IPS-20b (cell line): ENCODE results near the gene CMBL.
"Not testable (repeated sequence)": the region's sequence is repeated elsewhere in the genome, so short reads cannot be mapped to it uniquely, and the experiment has no call there.

Experiments
- H3K27ac ChIP-seq: one replicate; pipeline ENCODE4 v1.5.1; 2013; ENCODE audit warnings: low read length
- H3K27me3 ChIP-seq: 2 replicates; pipeline ENCODE4 v1.6.1; 2013; ENCODE audit warnings: mild to moderate bottlenecking, low read length, inconsistent platforms; ENCODE audit not compliant: insufficient read depth
- H3K36me3 ChIP-seq: 2 replicates; pipeline ENCODE4 v1.6.1; 2013; ENCODE audit warnings: low read depth, mild to moderate bottlenecking, inconsistent platforms, low read length, moderate library complexity; ENCODE audit not compliant: insufficient read depth
- H3K4me1 ChIP-seq: 2 replicates; pipeline ENCODE4 v1.6.1; 2013; ENCODE audit warnings: mild to moderate bottlenecking, control low read depth, inconsistent platforms, low read length, moderate library complexity; ENCODE audit not compliant: insufficient read depth
- H3K4me3 ChIP-seq: 2 replicates; pipeline ENCODE4 v1.5.1; 2013; ENCODE audit warnings: mild to moderate bottlenecking, low read length, inconsistent platforms
- H3K9ac ChIP-seq: 2 replicates; pipeline ENCODE4 v1.6.1; 2013; ENCODE audit warnings: low read depth, mild to moderate bottlenecking, inconsistent platforms, low read length, moderate library complexity
- H3K9me3 ChIP-seq: 2 replicates; pipeline ENCODE4 v1.6.1; 2013; ENCODE audit warnings: mild to moderate bottlenecking, low read depth, low read length, inconsistent platforms; ENCODE audit not compliant: insufficient read depth

Gene CMBL

GRCh38 chr5:10275460-10275859 is 32.2 kb downstream of the CMBL start:
- Histone ChIP-seq H3K27me3 (no peaks in the 10 kb centered on the region), H3K27ac (no peak overlapping the region), H3K9me3 (no peaks in the 10 kb centered on the region), H3K4me3 (no peak overlapping the region), H3K36me3 (no peaks in the 10 kb centered on the region), H3K9ac (no peak overlapping the region; the same call in 1 of the 2 replicates), H3K4me1 (peaks cover 6% of the 10 kb centered on the region)

- H3K9ac ChIP-seq, H3K4me3 ChIP-seq, H3K4me1 ChIP-seq, H3K27me3 ChIP-seq, H3K27ac ChIP-seq, H3K36me3 ChIP-seq, H3K9me3 ChIP-seq: not testable (repeated sequence)
Observed at GRCh38 chr5:10272875-10273209, 34.9 kb downstream of the CMBL start.

GRCh38 chr5:10272053-10272874 is 35.4 kb downstream of the CMBL start:
- peaks cover 9% of the 10 kb centered on the region for H3K4me1 ChIP-seq
- no peaks in the 10 kb centered on the region for H3K36me3 ChIP-seq
- H3K9me3 ChIP-seq, result no peaks in the 10 kb centered on the region
- H3K27ac ChIP-seq, result no peak overlapping the region
- no peak overlapping the region for H3K9ac ChIP-seq
- no peak overlapping the region for H3K4me3 ChIP-seq
- H3K27me3 ChIP-seq, result no peaks in the 10 kb centered on the region

- no peak overlapping the region for H3K9ac ChIP-seq
- no peaks in the 10 kb centered on the region for H3K27me3 ChIP-seq
- peaks cover 30% of the 10 kb centered on the region for H3K36me3 ChIP-seq
- H3K27ac ChIP-seq, result no peak overlapping the region
- peaks cover 5% of the 10 kb centered on the region for H3K4me1 ChIP-seq
- no peak overlapping the region for H3K4me3 ChIP-seq
- no peaks in the 10 kb centered on the region for H3K9me3 ChIP-seq
Observed at GRCh38 chr5:10268100-10268499, 39.6 kb downstream of the CMBL start.

GRCh38 chr5:10266839-10267238 is 40.9 kb downstream of the CMBL start:
- no peaks in the 10 kb centered on the region for H3K27me3 ChIP-seq
- peaks cover 43% of the 10 kb centered on the region for H3K36me3 ChIP-seq
- no peak overlapping the region for H3K27ac ChIP-seq

GRCh38 chr5:10266137-10266536 is 41.6 kb downstream of the CMBL start:
- H3K4me1 ChIP-seq, result peaks cover 5% of the 10 kb centered on the region
- no peaks in the 10 kb centered on the region for H3K9me3 ChIP-seq
- peaks cover 50% of the 10 kb centered on the region for H3K36me3 ChIP-seq
- H3K27me3 ChIP-seq, result no peaks in the 10 kb centered on the region
- no peak overlapping the region for H3K27ac ChIP-seq
- H3K4me3 ChIP-seq, result no peak overlapping the region
- H3K9ac ChIP-seq, result no peak overlapping the region

More at GRCh38 chr5:10266839-10267238, 40.9 kb downstream of the CMBL start:
- Histone ChIP-seq H3K9me3 (no peaks in the 10 kb centered on the region), H3K4me1 (peaks cover 5% of the 10 kb centered on the region), H3K9ac (no peak overlapping the region), H3K4me3 (no peak overlapping the region)

- Histone ChIP-seq H3K4me3 (no peak overlapping the region), H3K4me1 (peaks cover 3% of the 10 kb centered on the region), H3K36me3 (peaks cover 56% of the 10 kb centered on the region)
Observed at GRCh38 chr5:10265245-10266109, 42.2 kb downstream of the CMBL start.

GRCh38 chr5:10264604-10265003 is 43.1 kb downstream of the CMBL start:
- no peaks in the 10 kb centered on the region for H3K4me1 ChIP-seq
- H3K9ac ChIP-seq, result no peak overlapping the region
- H3K27me3 ChIP-seq, result no peaks in the 10 kb centered on the region
- peaks cover 65% of the 10 kb centered on the region for H3K36me3 ChIP-seq
- no peak overlapping the region for H3K27ac ChIP-seq
- no peaks in the 10 kb centered on the region for H3K9me3 ChIP-seq
- no peak overlapping the region for H3K4me3 ChIP-seq

More at GRCh38 chr5:10265245-10266109, 42.2 kb downstream of the CMBL start:
- H3K9me3 ChIP-seq, result no peaks in the 10 kb centered on the region
- H3K9ac ChIP-seq, result no peak overlapping the region
- H3K27ac ChIP-seq, result no peak overlapping the region
- no peaks in the 10 kb centered on the region for H3K27me3 ChIP-seq

- Histone ChIP-seq H3K4me1 (no peaks in the 10 kb centered on the region), H3K9me3 (no peaks in the 10 kb centered on the region), H3K4me3 (no peak overlapping the region), H3K27me3 (no peaks in the 10 kb centered on the region), H3K27ac (no peak overlapping the region), H3K9ac (no peak overlapping the region), H3K36me3 (peaks cover 81% of the 10 kb centered on the region)
Observed at GRCh38 chr5:10262995-10263394, 44.7 kb downstream of the CMBL start.

GRCh38 chr5:10262121-10262774 is 45.5 kb downstream of the CMBL start:
- Histone ChIP-seq H3K4me1 (no peaks in the 10 kb centered on the region), H3K36me3 (peaks cover 89% of the 10 kb centered on the region)

GRCh38 chr5:10261065-10261464 is 46.6 kb downstream of the CMBL start:
- Histone ChIP-seq H3K36me3 (peaks cover 100% of the 10 kb centered on the region), H3K27me3 (no peaks in the 10 kb centered on the region)

More at GRCh38 chr5:10262121-10262774, 45.5 kb downstream of the CMBL start:
- Histone ChIP-seq H3K9ac (no peak overlapping the region), H3K4me3 (no peak overlapping the region), H3K9me3 (no peaks in the 10 kb centered on the region), H3K27ac (no peak overlapping the region), H3K27me3 (no peaks in the 10 kb centered on the region)

More at GRCh38 chr5:10261065-10261464, 46.6 kb downstream of the CMBL start:
- no peaks in the 10 kb centered on the region for H3K9me3 ChIP-seq
- no peak overlapping the region for H3K9ac ChIP-seq
- no peak overlapping the region for H3K27ac ChIP-seq
- H3K4me1 ChIP-seq, result no peaks in the 10 kb centered on the region
- no peak overlapping the region for H3K4me3 ChIP-seq
